ENCODE measurements around the gene OR5B2. TPM values are rescaled to one million over a fixed set of nuclear protein-coding genes. Genes with fewer than 3 reads are reported as not detected.
"Not testable (repeated sequence)": the region's sequence is repeated elsewhere in the genome, so short reads cannot be mapped to it uniquely, and the experiment has no call there.

Gene OR5B2
- total RNA-seq, 2 donors from 2014 or later, result not detected

GRCh38 chr11:58406774-58407173 lies 21.1 kb downstream of the OR5B2 start, which contains the start of gene OR5B3:
OR5B3 (minus strand) TSS chr11:58406874; CDS start chr11:58403409, 3,465 bp downstream.
- TF ChIP-seq CTCF (IDR thresholded peaks at IDR 0.05), result no peak
- peaks cover 11 to 50% of the 10 kb centered on the region in 2 donors for H3K9me3 ChIP-seq
- DNase-seq (ENCODE audit: low spot score), result no peak
- no peak within 1 kb of the TSS for H3K4me3 ChIP-seq
- no peaks in the 10 kb centered on the region for H3K4me1 ChIP-seq
- H3K27me3 ChIP-seq, result no peaks in the 10 kb centered on the region
- H3K36me3 ChIP-seq, result no peaks in the 10 kb centered on the region
- no peak within 1 kb of the TSS for H3K27ac ChIP-seq

- H3K9me3 ChIP-seq, result peaks cover 0 to 10% of the 10 kb centered on the region in 2 donors
- H3K4me3 ChIP-seq; H3K36me3 ChIP-seq; H3K27me3 ChIP-seq; H3K27ac ChIP-seq; H3K4me1 ChIP-seq; DNase-seq (ENCODE audit: low spot score): not testable (repeated sequence)
Observed at GRCh38 chr11:58399622-58400021, 28.3 kb downstream of the OR5B2 start.

GRCh38 chr11:58395581-58395980 lies 32.3 kb downstream of the OR5B2 start:
- no peak for TF ChIP-seq CTCF (IDR thresholded peaks at IDR 0.05)
- no peak overlapping the region for H3K27ac ChIP-seq
- peaks cover 0 to 9% of the 10 kb centered on the region in 2 donors for H3K9me3 ChIP-seq
- DNase-seq (ENCODE audit: low spot score), result no peak
- H3K27me3 ChIP-seq, result no peaks in the 10 kb centered on the region
- H3K4me1 ChIP-seq, result no peaks in the 10 kb centered on the region
- H3K36me3 ChIP-seq, result no peaks in the 10 kb centered on the region
- no peak overlapping the region for H3K4me3 ChIP-seq

GRCh38 chr11:58394195-58394594 lies 33.7 kb downstream of the OR5B2 start:
- no peaks in the 10 kb centered on the region for H3K36me3 ChIP-seq

GRCh38 chr11:58392746-58393145 lies 35.2 kb downstream of the OR5B2 start:
- H3K27me3 ChIP-seq, result no peaks in the 10 kb centered on the region
- no peak overlapping the region for H3K27ac ChIP-seq
- peaks cover 0 to 9% of the 10 kb centered on the region in 2 donors for H3K9me3 ChIP-seq
- no peaks in the 10 kb centered on the region for H3K4me1 ChIP-seq
- H3K36me3 ChIP-seq, result no peaks in the 10 kb centered on the region
- H3K4me3 ChIP-seq, result no peak overlapping the region
- no peak for DNase-seq (ENCODE audit: low spot score)
- TF ChIP-seq CTCF (IDR thresholded peaks at IDR 0.05), result no peak

More at GRCh38 chr11:58394195-58394594, 33.7 kb downstream of the OR5B2 start:
- Histone ChIP-seq H3K27me3 (no peaks in the 10 kb centered on the region), H3K27ac (no peak overlapping the region), H3K9me3 (peaks cover 0 to 9% of the 10 kb centered on the region in 2 donors), H3K4me1 (no peaks in the 10 kb centered on the region), H3K4me3 (no peak overlapping the region)
- no peak for DNase-seq (ENCODE audit: low spot score)
- TF ChIP-seq CTCF (IDR thresholded peaks at IDR 0.05), result no peak

GRCh38 chr11:58391879-58392278 lies 36.0 kb downstream of the OR5B2 start:
- TF ChIP-seq CTCF (IDR thresholded peaks at IDR 0.05), result no peak
- DNase-seq (ENCODE audit: low spot score), result no peak
- no peak overlapping the region for H3K4me3 ChIP-seq
- peaks cover 0 to 9% of the 10 kb centered on the region in 2 donors for H3K9me3 ChIP-seq
- no peaks in the 10 kb centered on the region for H3K27me3 ChIP-seq
- no peaks in the 10 kb centered on the region for H3K36me3 ChIP-seq
- no peak overlapping the region for H3K27ac ChIP-seq
- H3K4me1 ChIP-seq, result no peaks in the 10 kb centered on the region

All from right atrium auricular region (tissue), 2 donors.